SH-SY5Y (cell line): ENCODE results near the gene SAXO1.

Experiments used
- GATA2 ChIP-seq: IDR thresholded peaks from 2 replicates; pipeline ENCODE4 v1.6.1; 2011; ENCODE audit warnings: mild to moderate bottlenecking, low read depth, low read length
- GATA3 ChIP-seq: IDR thresholded peaks from 2 replicates; pipeline ENCODE4 v1.6.1; 2011; ENCODE audit warnings: low read depth, mild to moderate bottlenecking, low read length, moderate library complexity

DNA sequence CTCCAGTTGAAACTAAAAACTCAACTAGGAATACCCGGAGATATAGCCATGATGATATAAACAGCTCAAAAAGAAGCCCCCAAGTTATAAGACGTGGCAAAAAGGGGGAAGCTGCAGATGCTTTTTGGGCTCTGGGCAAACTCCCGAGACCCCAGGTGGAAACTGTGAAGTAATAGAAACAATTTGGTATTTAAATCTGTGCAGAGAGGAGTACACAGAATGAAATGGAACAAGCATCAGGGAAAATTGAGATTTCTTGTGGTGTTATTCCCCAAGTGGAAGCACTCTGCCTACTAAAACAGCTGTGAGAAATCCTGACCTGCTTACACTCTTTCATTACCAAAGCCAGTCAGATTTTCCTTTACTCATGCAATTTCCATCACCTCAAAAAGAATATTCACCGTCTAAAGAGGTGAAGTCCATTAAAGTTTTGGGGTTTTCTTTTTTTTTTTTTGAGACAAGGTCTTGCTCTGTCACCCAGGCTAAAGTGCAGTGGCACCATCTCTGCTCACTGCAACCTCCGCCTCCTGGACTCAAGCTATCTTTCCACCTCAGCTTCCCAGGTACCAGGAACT lies 23.5 kb downstream of the SAXO1 start:
- TF ChIP-seq GATA3 (no peak), GATA2 (no peak)
